Ovary (tissue), 3 donors: Measurements from ENCODE around the gene YAP1.

Source experiments
- CTCF ChIP-seq, 3 donors: fragments of 450-650 bp in 2 of 3; fragments of 200-600 bp in 1 of 3; IDR thresholded peaks; one replicate each; pipeline versions ENCODE4 v1.5.1 to v1.8.0; 2016 to 2022; ENCODE audit warnings: antibody characterized with exemption in 3 of 3, mild to moderate bottlenecking in 1 of 3
- POLR2A ChIP-seq: fragments of 450-650 bp; IDR thresholded peaks from one replicate; pipeline ENCODE4 v1.6.1; 2017; ENCODE audit warnings: antibody characterized with exemption, mild to moderate bottlenecking, moderate library complexity
- donor health status: DM: no; HTN: no; CAD: no.

GRCh38 chr11:102120437-102120973 is 10.3 kb downstream of the YAP1 start:
- TF ChIP-seq CTCF (IDR thresholded peaks at IDR 0.05) = no peak
- TF ChIP-seq POLR2A = no peak
